ENCODE data around the gene USH2A. TPM values are rescaled to one million over a fixed set of nuclear protein-coding genes. Genes with fewer than 3 reads are reported as not detected.

USH2A gene
- total RNA-seq, 4 donors from 2014 or later = under 0.01 to 2.0 (median 0.22) TPM; not detected in 1

DNA sequence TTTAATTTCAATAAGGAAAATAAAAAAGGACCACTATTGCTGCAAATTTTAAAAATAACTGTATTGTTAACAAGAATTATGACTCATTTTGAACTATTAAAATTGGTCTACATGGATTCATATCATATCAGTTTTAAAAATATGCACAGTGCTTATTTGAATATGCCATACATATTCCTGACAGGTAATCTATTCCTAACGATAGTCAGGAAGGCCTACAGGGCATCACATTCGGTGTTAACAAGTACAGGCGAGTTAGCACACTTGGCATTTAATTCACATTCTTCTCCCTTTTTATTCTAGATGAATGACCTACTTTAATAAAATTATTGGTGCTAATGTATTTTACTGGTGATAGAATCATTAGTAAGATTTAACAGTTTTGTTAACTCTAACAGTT, 174.6 kb downstream of the USH2A start:
- intact Hi-C loops (cut with DNase I) = no loop called here
- WGBS, 2 donors = 85 to 87% methylated on average over 3 of the region's 3 CpGs
- Histone ChIP-seq H3K36me3 (no peaks in the 10 kb centered on the region), H3K9me3 (no peaks in the 10 kb centered on the region), H3K27ac (no peak overlapping the region), H3K4me1 (no peaks in the 10 kb centered on the region), H3K4me3 (replicated peaks in 1 of 3) (no peak overlapping the region), H3K27me3 (no peaks in the 10 kb centered on the region)
- no peak for TF ChIP-seq POLR2A (IDR thresholded peaks at IDR 0.05)
- TF ChIP-seq, protein P1, sequence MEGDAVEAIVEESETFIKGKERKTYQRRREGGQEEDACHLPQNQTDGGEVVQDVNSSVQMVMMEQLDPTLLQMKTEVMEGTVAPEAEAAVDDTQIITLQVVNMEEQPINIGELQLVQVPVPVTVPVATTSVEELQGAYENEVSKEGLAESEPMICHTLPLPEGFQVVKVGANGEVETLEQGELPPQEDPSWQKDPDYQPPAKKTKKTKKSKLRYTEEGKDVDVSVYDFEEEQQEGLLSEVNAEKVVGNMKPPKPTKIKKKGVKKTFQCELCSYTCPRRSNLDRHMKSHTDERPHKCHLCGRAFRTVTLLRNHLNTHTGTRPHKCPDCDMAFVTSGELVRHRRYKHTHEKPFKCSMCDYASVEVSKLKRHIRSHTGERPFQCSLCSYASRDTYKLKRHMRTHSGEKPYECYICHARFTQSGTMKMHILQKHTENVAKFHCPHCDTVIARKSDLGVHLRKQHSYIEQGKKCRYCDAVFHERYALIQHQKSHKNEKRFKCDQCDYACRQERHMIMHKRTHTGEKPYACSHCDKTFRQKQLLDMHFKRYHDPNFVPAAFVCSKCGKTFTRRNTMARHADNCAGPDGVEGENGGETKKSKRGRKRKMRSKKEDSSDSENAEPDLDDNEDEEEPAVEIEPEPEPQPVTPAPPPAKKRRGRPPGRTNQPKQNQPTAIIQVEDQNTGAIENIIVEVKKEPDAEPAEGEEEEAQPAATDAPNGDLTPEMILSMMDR (IDR thresholded peaks at IDR 0.05) = no peak
- DNase-seq = no peak

DNA sequence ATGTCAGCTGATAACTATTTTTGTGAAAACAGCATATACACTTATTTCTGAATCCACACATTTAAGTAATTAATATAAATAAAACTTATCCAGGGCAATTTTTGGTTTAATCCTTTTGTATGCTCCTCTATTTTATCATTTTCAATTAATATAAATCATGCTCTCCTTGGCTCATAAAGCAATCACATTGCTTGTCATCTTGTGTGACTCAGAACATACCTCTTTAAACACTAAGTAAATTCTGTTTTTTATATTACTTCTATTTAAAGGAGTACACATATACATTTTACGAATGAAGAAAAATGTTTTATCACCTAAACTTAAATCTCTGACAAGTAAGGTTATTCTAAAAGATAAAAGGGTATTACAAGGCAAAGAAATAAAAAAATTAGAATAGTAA, 175.3 kb downstream of the USH2A start:
- no peak overlapping the region for H3K4me3 ChIP-seq (replicated peaks in 1 of 3)
- DNase-seq = no peak
- WGBS, 2 donors = 76 to 85% methylated on average over 1 of the region's 1 CpG
- no peak overlapping the region for H3K27ac ChIP-seq
- no peaks in the 10 kb centered on the region for H3K36me3 ChIP-seq
- TF ChIP-seq, protein P1 (IDR thresholded peaks at IDR 0.05) = no peak
- TF ChIP-seq POLR2A (IDR thresholded peaks at IDR 0.05) = no peak
- intact Hi-C loops (cut with DNase I) = no loop called here
- no peaks in the 10 kb centered on the region for H3K27me3 ChIP-seq
- H3K4me1 ChIP-seq = no peaks in the 10 kb centered on the region
- H3K9me3 ChIP-seq = no peaks in the 10 kb centered on the region

DNA sequence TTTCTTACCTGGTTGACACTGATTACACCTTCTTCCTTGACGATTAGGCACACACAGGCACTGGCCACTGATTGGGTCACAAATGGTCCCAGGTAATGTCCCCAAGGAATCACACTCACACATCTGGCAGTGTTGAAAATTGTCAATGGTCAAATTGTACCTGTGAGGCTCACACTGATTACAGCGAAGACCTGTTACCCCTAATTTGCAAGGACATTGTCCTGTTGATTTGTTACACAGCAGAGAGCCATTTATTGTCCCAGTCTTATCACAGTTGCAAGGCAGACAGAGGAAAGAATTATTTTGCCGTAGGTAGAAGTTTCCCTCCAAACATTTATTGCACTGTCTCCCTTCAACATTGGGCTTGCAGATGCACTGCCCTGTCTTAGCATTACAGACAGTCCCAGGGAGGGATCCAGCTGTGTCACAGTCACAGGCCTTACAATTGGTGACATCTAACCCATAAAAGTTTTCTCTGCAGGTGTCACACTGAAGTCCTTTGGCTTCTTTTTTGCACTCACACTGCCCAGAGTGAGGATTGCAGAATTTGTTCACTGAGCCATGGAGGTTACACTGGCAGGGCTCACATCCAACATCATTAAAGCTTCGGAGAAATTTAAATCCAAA, 176.6 kb downstream of the USH2A start:
- no peaks in the 10 kb centered on the region for H3K9me3 ChIP-seq
- no peaks in the 10 kb centered on the region for H3K36me3 ChIP-seq
- H3K4me1 ChIP-seq = no peaks in the 10 kb centered on the region
- H3K27ac ChIP-seq = no peak overlapping the region
- no peak overlapping the region for H3K4me3 ChIP-seq (replicated peaks in 1 of 3)
- DNase-seq = no peak
- whole genome bisulfite sequencing, 2 donors = 63 to 68% methylated on average over 4 of the region's 4 CpGs
- intact Hi-C loops (cut with DNase I) = no loop called here
- no peaks in the 10 kb centered on the region for H3K27me3 ChIP-seq
- TF ChIP-seq POLR2A (IDR thresholded peaks at IDR 0.05) = no peak
- TF ChIP-seq, protein P1 (IDR thresholded peaks at IDR 0.05) = no peak

DNA sequence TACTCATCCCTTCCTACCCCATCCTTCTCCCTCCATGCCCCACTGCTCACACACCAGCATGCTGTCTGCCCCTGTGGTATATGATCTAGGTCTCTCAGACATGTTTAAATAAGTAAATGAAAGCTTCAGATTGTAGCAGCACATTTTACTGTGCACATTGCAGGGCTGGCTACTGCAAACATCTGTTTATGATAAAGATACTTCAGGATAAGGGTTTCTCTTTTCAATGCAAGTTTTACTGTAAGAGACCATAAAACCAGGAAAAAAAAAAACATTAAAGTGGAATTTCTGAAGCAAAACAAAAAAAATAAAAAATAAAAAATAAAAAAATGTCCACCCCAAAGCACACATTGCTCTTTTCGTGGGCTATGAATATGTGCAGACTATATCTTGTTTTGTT, 184.4 kb downstream of the USH2A start:
- DNase-seq = no peak
- Histone ChIP-seq H3K27me3 (no peaks in the 10 kb centered on the region), H3K4me3 (replicated peaks in 1 of 3) (no peak overlapping the region), H3K27ac (no peak overlapping the region), H3K9me3 (no peaks in the 10 kb centered on the region), H3K36me3 (no peaks in the 10 kb centered on the region), H3K4me1 (no peaks in the 10 kb centered on the region)
- WGBS, 2 donors = 74 to 83% methylated on average over 1 of the region's 1 CpG
- intact Hi-C loops (cut with DNase I) = no loop called here
- no peak for TF ChIP-seq POLR2A (IDR thresholded peaks at IDR 0.05)
- TF ChIP-seq, protein P1 (IDR thresholded peaks at IDR 0.05) = no peak

DNA sequence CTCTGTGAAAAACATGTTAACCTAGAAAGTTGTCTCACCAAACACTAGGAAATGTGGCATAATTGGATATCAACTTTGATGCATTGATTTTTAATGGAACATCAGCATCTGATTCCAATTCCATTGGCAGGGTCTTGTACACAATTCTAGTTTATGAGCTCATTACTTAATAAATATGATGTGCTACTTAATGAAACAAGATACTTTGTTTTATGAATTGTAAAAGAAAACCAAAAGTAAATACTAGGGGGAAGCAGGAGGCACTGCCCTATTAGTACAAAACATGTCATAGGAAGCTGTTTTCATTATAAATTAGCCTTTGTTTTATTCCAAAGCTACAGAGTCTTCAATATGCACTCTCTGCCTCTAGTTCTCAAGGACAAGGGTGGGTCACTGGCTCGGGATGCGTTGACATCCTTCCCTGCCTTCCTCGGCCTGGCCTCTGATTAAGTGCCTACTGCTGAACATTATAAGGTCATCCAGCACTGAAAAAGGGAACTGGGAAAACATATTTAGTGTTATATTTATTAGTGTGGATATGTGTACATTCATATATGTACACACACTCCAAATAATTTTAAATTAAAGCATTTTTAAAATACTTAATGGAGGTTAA, 185.2 kb downstream of the USH2A start:
- Histone ChIP-seq H3K4me3 (replicated peaks in 1 of 3) (no peak overlapping the region), H3K4me1 (no peaks in the 10 kb centered on the region), H3K27me3 (no peaks in the 10 kb centered on the region), H3K27ac (no peak overlapping the region), H3K9me3 (no peaks in the 10 kb centered on the region), H3K36me3 (no peaks in the 10 kb centered on the region)
- no peak for DNase-seq
- intact Hi-C loops (cut with DNase I) = no loop called here
- WGBS, 2 donors = 74 to 80% methylated on average over 3 of the region's 3 CpGs
- TF ChIP-seq, protein P1 (IDR thresholded peaks at IDR 0.05) = no peak
- TF ChIP-seq POLR2A (IDR thresholded peaks at IDR 0.05) = no peak
